Inflammatory macrophage (primary cell): ENCODE results near the gene ACSS3.

Experiments used
- DNase-seq, 2 donors: peaks; one replicate each; pipeline ENCODE4 v3.0.0-alpha.2; 2020 to 2022

Gene ACSS3

GRCh38 chr12:81229759-81230158 lies 151.9 kb downstream of the ACSS3 start:
- DNase-seq, result no peak

- no peak for DNase-seq
Observed at GRCh38 chr12:81231574-81232368, 153.9 kb downstream of the ACSS3 start.

GRCh38 chr12:81245458-81245857 lies 167.6 kb downstream of the ACSS3 start:
- DNase-seq, result no peak

- no peak for DNase-seq
Observed at GRCh38 chr12:81245907-81246570, 168.2 kb downstream of the ACSS3 start.

- no peak for DNase-seq
Observed at GRCh38 chr12:81249976-81250375, 172.1 kb downstream of the ACSS3 start.

- DNase-seq, result no peak
Observed at GRCh38 chr12:81252228-81252627, 174.3 kb downstream of the ACSS3 start.

- DNase-seq, result no peak
Observed at GRCh38 chr12:81253360-81253759, 175.5 kb downstream of the ACSS3 start.

GRCh38 chr12:81255456-81255855 lies 177.6 kb downstream of the ACSS3 start:
- DNase-seq, result no peak

- DNase-seq, result no peak
Observed at GRCh38 chr12:81255947-81256346, 178.1 kb downstream of the ACSS3 start.

GRCh38 chr12:81257947-81258551 lies 180.2 kb downstream of the ACSS3 start:
- no peak for DNase-seq

GRCh38 chr12:81259360-81259759 lies 181.5 kb downstream of the ACSS3 start:
- DNase-seq, result no peak

GRCh38 chr12:81261508-81262207 lies 183.8 kb downstream of the ACSS3 start:
- DNase-seq, result no peak

- no peak for DNase-seq
Observed at GRCh38 chr12:81263072-81263471, 185.2 kb downstream of the ACSS3 start.

- no peak for DNase-seq
Observed at GRCh38 chr12:81270385-81270784, 192.5 kb downstream of the ACSS3 start.

- DNase-seq, result no peak
Observed at GRCh38 chr12:81274637-81275529, 197.0 kb downstream of the ACSS3 start.

GRCh38 chr12:81284137-81284536 lies 206.3 kb downstream of the ACSS3 start:
- no peak for DNase-seq

- no peak for DNase-seq
Observed at GRCh38 chr12:81288651-81289050, 210.8 kb downstream of the ACSS3 start.

GRCh38 chr12:81294325-81295190 lies 216.7 kb downstream of the ACSS3 start:
- DNase-seq, result no peak

GRCh38 chr12:81295251-81295650 lies 217.4 kb downstream of the ACSS3 start:
- no peak for DNase-seq

GRCh38 chr12:81296556-81297305 lies 218.9 kb downstream of the ACSS3 start:
- no peak for DNase-seq
